Anterior cingulate cortex (tissue), 58 donors: ENCODE data around the gene CREB5.
A peak's percentile ranks its signal among the peaks of the same experiment; 100 is the strongest.

Experiments
- DNase-seq, 58 donors: peaks; one replicate each; lab custom pipeline; 2025; lab: John Stamatoyannopoulos, UW

The CREB5 gene

DNA sequence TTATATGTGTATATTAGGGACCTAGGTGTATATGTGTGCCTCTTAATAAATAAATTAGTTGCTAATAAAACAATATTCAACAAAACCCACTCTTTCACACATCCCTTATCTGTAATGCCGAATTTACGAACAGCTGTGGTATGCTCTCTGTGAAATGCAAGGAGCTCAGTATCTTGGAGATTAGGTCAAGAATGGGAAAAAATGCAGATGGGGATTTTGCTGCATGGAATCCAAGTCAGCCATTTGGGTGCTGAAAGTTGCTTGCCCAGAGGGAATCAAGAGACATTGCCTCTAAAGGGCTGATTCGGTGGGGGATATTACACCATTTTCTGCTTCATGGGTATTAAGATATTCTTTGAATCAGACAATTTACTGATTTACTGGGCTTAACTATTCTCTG, 93.5 kb downstream of the CREB5 start:
- DNase-seq: no peak

DNA sequence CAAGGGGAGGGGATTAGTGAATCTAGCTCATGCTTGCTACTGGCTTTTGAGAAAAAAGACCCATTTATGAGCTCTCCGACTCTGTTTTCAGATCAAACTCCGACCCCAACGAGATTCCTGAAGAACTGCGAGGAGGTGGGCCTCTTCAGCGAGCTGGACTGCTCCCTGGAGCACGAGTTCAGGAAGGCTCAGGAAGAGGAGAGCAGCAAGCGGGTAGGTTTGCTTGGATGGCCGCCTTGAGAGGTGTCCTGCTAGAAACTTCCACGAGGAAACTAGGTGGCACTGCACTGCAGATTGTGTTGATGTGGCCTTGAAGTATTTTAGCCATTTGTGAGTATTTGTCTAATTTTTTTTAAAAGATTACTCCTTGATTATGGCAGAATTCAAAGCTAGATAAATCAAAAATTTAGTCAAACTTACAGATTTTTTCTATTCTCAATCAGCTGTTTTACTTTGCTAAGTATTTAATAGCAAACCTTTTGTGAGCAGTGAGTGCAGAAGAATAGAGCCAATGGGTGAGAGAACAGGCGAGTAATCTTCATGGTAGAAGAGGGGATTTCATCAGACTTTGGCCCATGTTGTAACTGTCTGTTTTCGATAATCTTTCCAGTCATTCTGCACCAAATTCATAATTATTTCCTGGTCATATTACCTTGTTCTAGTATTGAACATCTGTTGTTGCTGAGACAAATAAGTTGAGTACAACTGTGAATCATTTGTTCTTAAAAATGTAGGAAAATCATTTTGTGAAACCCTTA, 95.4 kb downstream of the CREB5 start:
- no peak for DNase-seq

DNA sequence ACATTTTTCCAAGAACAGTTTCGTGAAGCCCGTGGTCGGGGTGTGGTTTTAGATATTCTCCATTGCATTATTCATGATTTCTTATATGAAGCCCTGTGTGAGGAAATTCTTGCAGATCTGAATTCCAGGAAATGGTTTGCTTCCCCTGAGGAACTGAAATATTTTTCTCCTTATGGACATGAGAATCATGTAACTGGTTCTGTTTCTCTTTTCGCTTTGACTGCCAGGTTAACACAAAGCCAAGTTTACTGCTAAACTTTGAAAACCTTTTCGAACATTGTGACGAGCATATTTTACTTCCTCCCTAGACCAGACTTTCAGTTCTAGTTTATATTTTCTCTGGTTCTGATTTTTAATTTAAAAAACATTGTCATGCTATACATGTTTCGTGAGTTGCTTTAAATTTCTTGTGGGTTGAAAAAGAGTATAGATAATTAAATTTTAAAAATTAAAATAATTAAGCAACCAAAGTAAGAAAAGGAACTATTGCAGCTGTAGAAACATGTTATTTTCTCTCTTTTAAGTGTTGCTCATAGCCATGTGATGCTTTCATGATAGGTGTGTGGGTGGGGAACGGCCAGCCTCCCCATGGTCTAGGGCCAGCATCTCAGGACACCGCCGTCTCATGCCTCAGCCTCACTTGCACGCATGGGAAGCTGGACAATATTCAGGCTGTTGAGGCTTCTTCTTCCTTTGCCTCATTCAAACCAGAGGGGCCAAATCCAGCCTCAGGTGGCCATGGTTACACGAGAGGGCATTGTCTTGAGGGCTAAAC, 97.1 kb downstream of the CREB5 start:
- DNase-seq: peak in 3 of 58 donors; percentile 4 to 33 (median 10)

DNA sequence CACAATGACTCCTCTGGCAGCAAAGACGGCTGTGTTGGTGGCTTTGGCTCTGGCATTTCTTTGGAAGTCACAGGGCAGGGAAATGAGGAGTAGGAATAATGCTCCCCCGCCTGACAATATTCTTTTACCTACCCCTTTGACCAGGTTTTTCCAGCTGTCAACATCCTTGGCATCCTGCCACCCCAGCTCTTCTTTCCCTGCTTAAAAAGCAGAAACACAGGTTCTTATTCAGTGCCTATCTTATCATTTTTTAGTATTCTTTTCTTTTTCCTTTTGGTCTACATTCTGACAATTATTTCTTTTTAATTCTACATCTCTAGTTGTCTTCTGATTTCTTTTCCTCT, 97.7 kb downstream of the CREB5 start:
- DNase-seq: no peak

DNA sequence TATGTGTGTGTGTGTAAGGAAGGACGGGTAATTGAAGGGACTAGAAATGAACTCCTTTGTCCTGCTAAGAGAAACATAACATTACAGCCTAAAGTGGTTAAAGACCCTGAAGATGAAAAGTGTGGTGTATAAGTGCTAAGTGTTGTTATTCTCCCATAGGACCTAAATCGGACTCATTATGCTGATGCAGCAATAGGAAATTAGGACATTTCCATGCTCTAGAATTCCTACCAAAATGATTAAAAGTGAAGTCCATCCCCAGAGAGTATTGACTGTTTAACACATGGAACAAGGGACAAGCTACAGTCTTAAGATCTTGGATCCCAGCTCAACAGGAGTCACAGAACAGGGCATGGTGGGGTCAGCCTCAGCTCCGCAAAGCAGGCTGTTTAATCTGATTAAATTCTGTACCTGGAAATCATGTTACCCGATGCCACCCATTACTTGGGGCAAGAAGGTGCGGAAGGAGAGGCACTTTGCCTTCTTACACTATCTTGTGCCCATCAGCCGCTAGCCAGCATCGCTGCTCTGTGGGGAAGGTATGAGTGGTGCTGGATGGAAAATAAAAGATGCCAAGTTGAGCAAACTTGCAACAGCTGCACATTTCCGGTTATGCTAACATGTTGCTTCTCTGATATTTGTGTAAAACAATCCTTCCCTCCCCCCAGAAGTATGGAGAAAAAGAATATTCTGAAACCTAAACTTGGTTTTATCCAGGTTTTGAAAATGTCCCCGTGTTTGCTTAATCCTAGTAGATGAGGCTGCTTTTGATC, 100.5 kb downstream of the CREB5 start:
- DNase-seq: no peak

DNA sequence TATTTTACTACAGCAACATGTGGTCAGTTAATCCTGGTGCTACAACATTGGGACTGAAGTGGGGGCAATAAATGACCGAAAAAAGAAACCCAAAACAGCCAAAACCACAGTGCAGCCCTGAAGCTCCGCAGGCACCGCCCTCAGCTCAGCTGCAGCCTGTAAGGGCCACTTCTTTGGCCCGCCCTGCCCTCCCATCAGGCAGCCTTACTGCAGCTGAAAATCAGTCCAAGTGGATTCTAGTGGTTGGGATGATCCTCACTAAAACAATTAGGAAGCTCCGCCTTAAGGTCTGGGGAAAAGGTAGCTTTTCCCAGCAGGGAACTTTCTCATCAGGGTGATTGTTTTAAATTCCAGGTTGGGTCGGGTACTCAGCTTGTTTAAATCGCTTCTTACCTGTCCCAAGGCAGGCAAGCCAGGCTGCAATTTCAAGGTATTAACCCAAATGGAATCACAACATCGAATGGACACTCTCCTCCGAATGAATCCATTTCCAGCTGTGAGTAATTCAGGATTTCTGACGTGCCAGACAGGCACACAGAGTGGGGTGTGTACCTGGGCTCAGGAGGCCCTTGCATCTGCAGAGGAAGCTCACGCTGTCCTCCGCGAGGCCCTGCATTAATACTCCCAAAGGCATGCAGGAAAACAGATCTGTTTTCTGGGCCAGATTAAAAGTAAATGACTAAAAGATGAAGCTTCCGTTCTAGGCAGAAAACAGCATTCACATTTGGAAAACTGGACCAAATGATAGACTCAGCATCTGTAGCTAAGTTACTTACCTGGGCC, 104.3 kb downstream of the CREB5 start:
- no peak for DNase-seq

DNA sequence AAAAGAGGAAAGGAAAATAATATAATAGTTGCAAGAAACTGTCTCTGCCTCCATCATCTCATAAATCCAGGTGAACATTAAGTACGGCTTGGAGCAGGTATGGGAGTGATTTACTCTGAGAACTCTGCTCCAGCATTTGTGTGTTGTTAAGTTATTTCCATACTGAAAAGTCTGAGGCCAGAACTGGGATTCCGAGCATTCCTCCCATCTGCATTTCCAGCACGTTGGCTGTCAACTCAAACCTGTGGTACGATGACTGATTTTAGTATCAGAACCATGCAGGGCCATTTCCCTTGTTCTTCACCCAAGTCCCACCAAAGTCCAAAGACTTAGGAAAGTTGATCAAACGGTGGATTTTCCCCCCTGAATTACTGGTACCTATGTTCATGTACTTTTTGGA, 104.9 kb downstream of the CREB5 start:
- DNase-seq: no peak

DNA sequence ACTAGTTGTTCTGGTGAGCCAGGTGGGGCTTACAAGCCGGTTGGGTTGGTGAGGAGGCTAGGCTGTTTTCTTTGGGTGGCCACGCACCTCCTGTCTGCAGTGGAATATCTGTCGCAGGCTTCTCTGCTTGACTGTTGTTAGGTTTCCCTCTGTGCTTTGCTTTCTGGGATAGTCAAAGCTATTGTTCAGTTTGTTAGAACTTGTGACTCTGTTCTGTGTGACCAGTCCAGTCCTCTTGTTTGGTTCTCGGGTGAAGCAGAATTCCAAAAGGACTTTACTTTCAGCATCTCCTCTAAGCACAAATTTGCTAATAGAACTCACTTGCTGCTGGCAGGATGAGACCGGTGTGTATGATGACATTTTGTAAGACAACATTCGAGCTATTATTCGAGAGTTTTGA, 105.3 kb downstream of the CREB5 start:
- peak in 1 of 58 donors; percentile 17 for DNase-seq

DNA sequence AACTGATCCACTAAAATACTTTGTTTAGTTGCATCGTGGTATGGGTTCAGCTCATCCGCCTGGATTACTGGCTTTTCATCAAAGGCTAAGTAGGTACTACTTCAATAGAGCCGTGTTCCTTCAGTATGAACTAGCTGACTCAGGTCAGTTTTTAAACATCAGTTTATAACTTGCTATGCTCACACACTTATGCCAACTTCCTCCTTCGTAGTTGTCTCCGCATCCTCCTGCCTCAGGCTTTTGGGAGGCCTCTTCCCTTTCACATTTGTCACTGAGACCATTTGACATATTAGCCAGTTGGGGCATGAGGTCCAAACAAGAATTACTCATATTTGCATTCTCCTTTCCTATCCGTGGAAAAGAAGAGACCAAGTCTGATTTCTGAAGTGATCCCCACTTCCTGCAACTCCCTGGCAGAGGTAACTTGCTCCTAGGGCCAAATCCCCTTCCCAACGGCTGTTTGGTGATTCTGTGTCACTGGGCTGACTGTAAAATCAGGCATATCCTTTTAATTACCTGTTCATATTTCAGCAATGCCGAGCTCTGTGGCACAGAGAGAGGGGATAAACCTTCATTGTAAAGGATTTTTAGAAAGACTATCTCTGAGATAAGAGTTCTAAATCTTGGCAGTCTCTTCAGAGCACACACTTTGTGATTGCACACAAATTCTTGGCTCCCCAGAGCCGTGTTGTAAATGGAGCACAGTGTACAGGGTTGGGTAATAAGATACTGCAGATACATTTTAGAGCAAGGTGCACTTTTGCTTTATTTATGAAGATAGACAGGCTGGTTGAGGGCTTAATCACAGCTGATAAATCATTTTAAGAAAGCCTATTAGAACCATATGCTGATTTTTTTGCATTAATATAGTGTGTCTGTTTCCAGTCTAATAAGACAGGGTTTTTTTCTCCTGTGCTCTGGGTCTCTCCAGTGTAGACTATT, 108.0 kb downstream of the CREB5 start:
- DNase-seq: no peak

DNA sequence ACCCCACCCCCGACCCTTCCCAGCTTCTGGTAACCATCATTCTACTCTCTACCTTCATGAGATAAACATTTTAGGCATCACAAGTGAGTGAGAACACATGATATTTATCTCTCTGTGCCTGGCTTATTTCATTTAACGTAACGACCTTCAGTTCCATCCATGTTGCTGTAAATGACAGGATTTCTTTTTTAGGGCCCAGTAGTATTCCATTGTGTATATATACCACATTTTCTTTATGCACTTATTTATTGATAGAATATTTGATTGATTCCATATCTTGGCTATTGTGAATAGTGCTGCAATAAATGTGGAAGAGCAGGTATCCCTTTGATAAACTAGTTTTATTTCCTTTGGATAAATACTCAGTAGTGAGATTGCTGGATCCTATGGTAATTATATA, 112.7 kb downstream of the CREB5 start:
- no peak for DNase-seq

DNA sequence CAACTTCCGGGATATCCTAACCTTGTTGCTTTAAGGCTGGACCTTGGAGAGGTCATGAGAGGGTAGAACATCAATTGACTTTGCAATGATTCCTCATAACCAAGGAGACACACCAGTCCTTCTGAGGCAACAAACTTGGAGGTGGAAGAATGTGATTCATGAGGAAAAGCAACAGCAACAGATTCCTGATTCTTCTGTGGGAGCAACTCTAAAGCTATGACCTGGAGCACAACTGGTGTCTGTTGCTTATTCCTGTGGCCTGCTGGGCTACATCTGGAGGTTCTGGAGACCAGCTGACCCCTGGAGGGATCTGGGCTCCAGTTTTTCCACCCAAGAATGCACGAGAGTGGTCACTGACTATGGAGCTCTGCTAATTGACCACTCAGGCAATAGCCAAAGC, 116.6 kb downstream of the CREB5 start:
- no peak for DNase-seq

DNA sequence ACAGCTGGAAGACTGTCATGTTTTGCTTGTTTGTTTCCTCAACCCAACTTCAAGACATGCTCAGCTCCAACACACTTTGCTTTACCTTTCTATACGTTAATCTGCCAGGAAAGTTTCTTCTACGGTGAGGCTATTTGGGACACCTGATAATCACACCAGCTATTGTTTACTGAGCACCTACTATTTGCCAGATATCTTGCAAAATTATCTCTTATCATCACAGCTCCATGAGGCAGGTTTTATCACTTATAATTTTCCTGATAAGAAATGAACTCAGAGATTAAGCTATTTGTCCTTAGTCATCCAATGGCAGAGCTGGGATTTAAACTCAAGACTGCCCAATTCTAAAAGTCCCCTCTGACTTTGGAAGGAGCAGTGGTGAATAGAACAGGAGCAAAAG, 117.4 kb downstream of the CREB5 start:
- no peak for DNase-seq

DNA sequence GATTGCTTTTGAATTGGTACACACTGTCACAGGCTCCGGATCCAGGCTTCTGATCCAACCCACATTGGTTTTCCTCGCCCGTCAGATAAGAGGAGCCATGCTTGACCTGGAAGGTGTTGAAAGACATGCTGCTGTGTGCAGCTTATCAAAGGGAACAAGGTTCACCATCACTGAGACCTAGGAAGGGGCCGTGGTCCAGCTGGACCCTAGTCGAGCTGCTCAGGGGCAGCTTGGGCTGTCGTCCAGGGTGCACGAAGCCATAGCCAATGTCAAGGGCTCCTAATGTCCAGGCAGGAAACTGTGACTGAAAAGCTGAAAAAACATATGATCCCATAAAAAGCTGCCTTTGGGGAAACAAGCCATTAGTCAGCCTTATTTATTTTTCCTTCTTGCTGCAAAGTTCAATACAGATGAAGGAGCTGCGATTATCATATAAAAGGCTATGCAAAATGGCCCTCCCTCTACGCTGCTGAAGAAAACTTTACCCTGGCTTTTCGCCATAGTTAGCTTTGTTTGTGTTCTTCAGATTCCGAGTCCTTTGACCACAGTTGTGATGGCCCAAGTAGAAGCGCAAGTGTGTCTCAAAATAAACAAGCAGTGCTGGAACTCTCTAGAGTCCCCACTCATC, 118.0 kb downstream of the CREB5 start:
- no peak for DNase-seq

DNA sequence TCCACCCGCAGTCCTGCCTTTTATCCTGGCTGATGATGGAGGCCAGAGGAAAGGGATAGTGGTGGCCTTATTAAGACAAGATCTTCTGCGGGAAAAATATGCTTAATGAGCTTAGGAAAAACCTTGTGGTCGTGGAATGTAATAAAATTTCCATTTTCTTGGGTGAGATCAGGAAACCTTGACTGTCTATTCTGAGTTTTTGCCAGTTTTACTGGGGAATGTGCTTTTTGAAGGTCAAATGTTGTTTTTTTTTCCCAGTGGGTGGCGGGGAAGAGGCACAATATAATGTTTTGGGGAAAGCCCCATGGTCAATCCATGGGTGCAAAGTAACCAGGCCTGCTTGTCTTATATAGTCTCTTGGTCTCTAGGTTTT, 118.5 kb downstream of the CREB5 start:
- DNase-seq: no peak

DNA sequence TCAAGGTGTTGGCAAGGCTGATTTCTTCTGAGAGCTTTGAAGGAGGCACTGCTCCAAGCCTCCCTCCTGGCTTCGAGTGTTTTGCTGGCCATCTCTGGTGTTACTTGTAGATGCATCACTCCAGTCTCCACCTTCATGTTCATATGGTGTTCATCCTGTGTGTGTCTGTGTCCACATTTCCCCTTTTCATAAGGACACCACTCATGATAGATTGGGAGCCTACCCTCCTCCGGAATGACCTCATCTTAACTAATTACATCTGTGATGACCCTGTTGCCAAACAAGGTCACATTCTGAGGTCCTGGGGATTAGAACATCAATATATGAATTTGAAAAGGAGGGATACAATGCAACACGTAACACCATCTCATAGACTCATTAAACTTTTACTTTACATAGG, 119.0 kb downstream of the CREB5 start:
- DNase-seq: no peak

DNA sequence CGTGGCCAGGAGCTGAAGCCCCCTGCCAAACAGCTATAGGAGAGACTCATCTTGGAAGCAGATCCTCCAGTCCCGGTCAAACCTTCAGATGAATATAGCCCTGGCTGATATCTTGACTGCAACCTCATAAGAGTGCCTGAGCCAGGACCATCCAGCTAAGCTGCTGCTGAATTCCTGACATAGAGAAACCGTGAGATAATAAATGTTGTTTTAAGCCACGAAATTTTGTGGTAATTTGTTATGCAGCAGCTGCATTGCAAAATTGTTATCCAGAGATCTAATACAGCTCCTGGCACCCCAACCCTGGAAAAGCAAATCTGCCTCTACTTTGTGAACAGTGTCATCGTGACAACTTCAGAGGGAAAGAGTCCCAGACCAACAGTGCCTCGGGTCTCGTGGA, 119.9 kb downstream of the CREB5 start:
- DNase-seq: no peak

DNA sequence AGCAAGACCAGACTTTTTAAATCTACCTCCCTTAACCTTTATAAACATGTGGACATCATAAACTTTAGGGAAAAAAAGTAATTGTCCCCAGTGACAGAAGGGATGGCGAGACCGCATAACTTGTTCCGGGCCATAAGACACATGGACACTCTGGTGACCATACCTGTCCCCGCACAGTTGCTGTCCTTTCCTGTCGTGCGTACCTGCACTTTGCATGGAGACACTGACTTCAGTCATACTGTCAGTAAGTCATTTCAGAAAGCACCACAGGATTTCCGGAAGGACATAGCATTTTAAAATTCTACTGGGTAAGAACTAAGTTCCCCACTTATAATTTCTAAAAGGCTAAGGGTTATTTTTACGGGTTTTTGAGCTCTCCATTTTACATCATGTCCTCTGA, 120.9 kb downstream of the CREB5 start:
- no peak for DNase-seq

DNA sequence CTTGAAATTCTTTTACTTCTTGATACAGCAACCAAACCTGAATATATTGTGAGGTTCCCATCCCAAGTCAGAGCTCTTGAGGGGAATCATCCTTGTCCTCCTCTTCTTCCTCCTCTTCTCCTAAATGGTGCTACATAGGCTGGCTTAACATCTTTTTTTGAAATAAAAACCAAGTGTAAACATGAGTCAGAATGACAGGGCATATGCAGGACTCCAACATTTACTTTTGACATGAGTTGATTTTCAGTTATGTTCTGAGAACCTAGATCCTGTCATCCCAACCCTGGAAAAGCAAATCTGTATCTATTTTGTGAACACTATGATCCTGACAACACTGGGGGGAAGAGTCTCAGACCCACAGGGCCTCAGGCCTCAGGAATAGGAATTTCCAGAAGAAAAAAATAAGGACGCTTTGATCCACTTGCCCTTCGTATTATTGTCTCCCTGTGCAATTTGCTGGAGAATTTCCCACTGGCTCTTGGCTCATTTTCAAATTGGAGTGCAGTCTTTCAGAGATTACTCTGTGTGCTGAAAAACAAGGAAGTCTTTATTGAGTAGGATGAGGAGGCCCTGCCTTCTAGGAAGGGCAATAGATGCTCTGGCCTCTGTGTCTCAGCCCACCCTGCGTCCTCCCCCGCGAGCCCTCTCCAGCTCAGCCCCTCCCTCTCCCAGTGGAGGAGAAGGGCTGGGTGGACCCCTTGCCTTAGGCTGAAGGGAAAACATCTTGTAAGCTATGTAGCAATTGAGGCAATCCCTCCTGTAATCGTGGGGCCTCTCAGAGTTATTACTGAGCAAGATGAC, 121.6 kb downstream of the CREB5 start:
- DNase-seq: peak in 41 of 58 donors; percentile 6 to 77 (median 39)
